Hippocampal formation (tissue), 2 donors: Measurements from ENCODE around the gene FUT9.
"Not testable (repeated sequence)": the region's sequence is repeated elsewhere in the genome, so short reads cannot be mapped to it uniquely, and the experiment has no call there.

ENCODE experiments used
- DNase-seq, 2 donors: peaks; one replicate each; lab custom pipeline; 2025; lab: John Stamatoyannopoulos, UW

FUT9 gene

GRCh38 chr6:96184798-96185197 is 169.0 kb downstream of the FUT9 start:
- DNase-seq, result no peak

GRCh38 chr6:96186094-96186493 is 170.3 kb downstream of the FUT9 start:
- DNase-seq, result no peak

- no peak for DNase-seq
Measured at GRCh38 chr6:96186516-96187195, 170.9 kb downstream of the FUT9 start.

GRCh38 chr6:96194675-96195074 is 178.9 kb downstream of the FUT9 start:
- DNase-seq, result no peak

GRCh38 chr6:96195272-96195671 is 179.5 kb downstream of the FUT9 start:
- DNase-seq, result no peak

- DNase-seq, result no peak
Measured at GRCh38 chr6:96196633-96197032, 180.9 kb downstream of the FUT9 start.

GRCh38 chr6:96197241-96197640 is 181.5 kb downstream of the FUT9 start:
- no peak for DNase-seq

- no peak for DNase-seq
Measured at GRCh38 chr6:96202571-96202970, 186.8 kb downstream of the FUT9 start.

GRCh38 chr6:96211341-96211740 is 195.6 kb downstream of the FUT9 start:
- no peak for DNase-seq

- DNase-seq, result no peak
Measured at GRCh38 chr6:96212066-96212465, 196.3 kb downstream of the FUT9 start.

- DNase-seq, result no peak
Measured at GRCh38 chr6:96213784-96214183, 198.0 kb downstream of the FUT9 start.

- no peak for DNase-seq
Measured at GRCh38 chr6:96223695-96224094, 207.9 kb downstream of the FUT9 start.

GRCh38 chr6:96227135-96227534 is 211.4 kb downstream of the FUT9 start:
- DNase-seq, result no peak

GRCh38 chr6:96234444-96234843 is 218.7 kb downstream of the FUT9 start:
- no peak for DNase-seq

- DNase-seq, result no peak
Measured at GRCh38 chr6:96235927-96236326, 220.2 kb downstream of the FUT9 start.

- no peak for DNase-seq
Measured at GRCh38 chr6:96236471-96236870, 220.7 kb downstream of the FUT9 start.

- DNase-seq, result no peak
Measured at GRCh38 chr6:96237638-96238347, 222.0 kb downstream of the FUT9 start.

- DNase-seq, result no peak
Measured at GRCh38 chr6:96246563-96246962, 230.8 kb downstream of the FUT9 start.

- no peak for DNase-seq
Measured at GRCh38 chr6:96249755-96250154, 234.0 kb downstream of the FUT9 start.

- no peak for DNase-seq
Measured at GRCh38 chr6:96257751-96258150, 242.0 kb downstream of the FUT9 start.

GRCh38 chr6:96260787-96261430 is 245.1 kb downstream of the FUT9 start:
- DNase-seq, result not testable (repeated sequence)
